ENCODE data around the gene EEPD1. TPM values are rescaled to one million over a fixed set of nuclear protein-coding genes. Genes with fewer than 3 reads are reported as not detected.

EEPD1 gene
- total RNA-seq, 1 donor from 2014 or later, result 14.0 TPM

DNA sequence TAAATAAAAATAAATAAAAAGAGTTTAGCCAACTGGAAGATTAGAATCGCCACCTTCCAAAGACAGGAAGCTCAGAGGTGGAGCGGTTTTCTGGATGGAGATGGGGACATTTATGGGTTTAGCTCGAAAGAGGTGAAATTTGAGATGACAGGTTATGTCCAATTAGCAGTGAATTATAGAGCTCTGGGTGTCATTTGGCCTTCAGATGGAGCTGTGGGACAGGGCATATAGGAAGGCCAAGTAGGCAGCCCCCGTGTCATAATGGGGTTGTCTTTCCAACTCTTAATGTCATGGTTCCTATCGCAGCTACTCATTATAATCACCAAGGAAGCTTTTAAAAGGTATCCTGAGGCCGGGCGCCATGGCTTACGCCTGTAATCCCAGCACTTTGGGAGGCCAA, 21.0 kb upstream of the EEPD1 start:
- Histone ChIP-seq H3K36me3 (no peaks in the 10 kb centered on the region), H3K9me3 (no peaks in the 10 kb centered on the region), H3K4me3 (no peak overlapping the region), H3K27ac (no peak overlapping the region), H3K27me3 (no peaks in the 10 kb centered on the region), H3K4me1 (peaks cover 3 to 11% of the 10 kb centered on the region in 2 donors)
- intact Hi-C loops (cut with DNase I), result no loop called here
- TF ChIP-seq CTCF (IDR thresholded peaks at IDR 0.05), result no peak
- DNase-seq (ENCODE audit: low spot score in 2 of 2), result no peak

DNA sequence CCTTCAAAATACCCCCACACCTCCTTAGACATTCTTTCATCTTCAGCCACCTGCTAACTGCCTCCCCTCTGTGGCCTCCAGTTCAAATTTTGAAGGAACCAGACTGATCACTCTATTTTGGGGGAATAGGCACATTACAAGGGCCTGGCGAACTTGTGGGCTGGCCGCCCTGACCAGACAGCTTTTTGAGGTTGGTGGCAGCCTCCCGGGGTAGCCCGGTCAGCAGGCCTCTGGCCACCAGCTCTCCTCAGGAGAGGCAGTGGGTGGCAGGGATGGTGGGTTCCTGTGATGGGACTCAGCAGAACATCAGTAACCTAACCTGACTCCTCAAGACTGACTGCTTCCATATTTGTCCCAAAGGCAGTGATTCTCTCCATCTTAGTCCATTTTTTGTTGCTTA, 17.4 kb upstream of the EEPD1 start:
- peak in 1 of 2 donors; percentile 52 for DNase-seq (ENCODE audit: low spot score in 2 of 2)
- Histone ChIP-seq H3K4me1 (no peaks in the 10 kb centered on the region), H3K9me3 (no peaks in the 10 kb centered on the region), H3K27ac (no peak overlapping the region), H3K27me3 (no peaks in the 10 kb centered on the region), H3K36me3 (no peaks in the 10 kb centered on the region), H3K4me3 (no peak overlapping the region)
- intact Hi-C loops (cut with DNase I), result no loop called here
- TF ChIP-seq CTCF (IDR thresholded peaks at IDR 0.05), result no peak

DNA sequence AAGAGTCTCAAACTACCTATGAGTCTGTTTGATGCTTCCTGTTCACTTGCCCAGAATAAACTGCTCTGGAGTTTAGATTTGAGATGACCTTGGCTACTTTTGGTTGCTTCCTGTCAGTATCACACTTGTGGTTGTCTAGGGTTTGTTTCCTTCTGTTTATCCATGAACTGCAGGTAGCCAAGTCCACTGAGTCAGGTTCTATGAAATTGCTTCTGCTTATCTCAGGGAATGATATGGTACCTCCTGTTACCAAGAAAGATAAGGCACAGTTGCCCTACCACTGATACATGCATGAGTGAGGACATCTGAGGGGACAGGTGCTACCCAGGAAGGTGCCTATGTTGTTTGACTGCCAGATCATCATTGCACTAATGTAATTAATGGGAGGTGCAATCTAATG, 15.8 kb upstream of the EEPD1 start:
- intact Hi-C loops (cut with DNase I), result no loop called here
- no peak for DNase-seq (ENCODE audit: low spot score in 2 of 2)

DNA sequence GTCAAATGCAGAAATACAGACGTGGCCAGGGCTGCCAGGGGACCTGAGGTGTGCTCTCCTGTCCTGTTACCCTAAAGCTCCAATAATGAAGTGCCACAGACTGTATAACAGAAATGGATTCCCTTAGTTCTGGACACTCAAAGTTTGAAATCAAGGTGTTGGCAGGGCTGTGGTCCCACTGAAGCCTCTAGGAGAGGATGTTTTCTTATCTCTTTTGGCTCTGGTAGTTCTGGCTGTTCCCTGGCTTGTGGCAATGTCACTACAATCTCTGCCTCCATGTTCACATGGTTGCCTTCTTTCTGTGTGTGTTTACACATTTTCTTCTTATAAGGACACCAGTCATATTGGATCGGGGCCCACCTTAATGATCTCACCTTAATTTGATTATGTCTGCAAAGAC, 15.3 kb upstream of the EEPD1 start:
- no peak for TF ChIP-seq CTCF (IDR thresholded peaks at IDR 0.05)
- Histone ChIP-seq H3K36me3 (no peaks in the 10 kb centered on the region), H3K27me3 (no peaks in the 10 kb centered on the region), H3K27ac (no peak overlapping the region), H3K4me1 (no peaks in the 10 kb centered on the region), H3K9me3 (no peaks in the 10 kb centered on the region), H3K4me3 (no peak overlapping the region)
- no peak for DNase-seq (ENCODE audit: low spot score in 2 of 2)
- intact Hi-C loops (cut with DNase I), result no loop called here

More for the DNA sequence above, 15.8 kb upstream of the EEPD1 start:
- no peaks in the 10 kb centered on the region for H3K27me3 ChIP-seq
- no peaks in the 10 kb centered on the region for H3K4me1 ChIP-seq
- no peaks in the 10 kb centered on the region for H3K36me3 ChIP-seq
- no peak for TF ChIP-seq CTCF (IDR thresholded peaks at IDR 0.05)
- no peak overlapping the region for H3K27ac ChIP-seq
- H3K4me3 ChIP-seq, result no peak overlapping the region
- no peaks in the 10 kb centered on the region for H3K9me3 ChIP-seq

DNA sequence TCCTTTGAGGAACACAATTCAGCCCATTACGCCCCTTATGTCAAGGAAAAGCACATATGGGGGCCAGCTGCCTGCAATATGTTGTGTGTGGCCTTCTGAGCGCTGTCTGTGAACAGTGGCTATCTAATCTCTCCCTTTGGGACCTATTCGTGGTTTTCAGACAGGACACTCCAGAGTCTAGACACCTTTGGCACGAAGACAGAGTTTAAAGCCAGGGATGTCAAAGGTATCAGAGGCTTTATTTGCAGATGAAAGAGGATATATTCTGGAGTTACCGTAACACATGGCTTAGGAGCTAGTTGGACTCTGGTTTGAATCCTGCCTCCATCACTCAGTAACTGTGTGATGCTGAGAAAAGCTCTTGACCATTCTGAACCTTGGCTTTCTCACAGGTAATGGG, 14.8 kb upstream of the EEPD1 start:
- no peak for DNase-seq (ENCODE audit: low spot score in 2 of 2)
- H3K4me3 ChIP-seq, result no peak overlapping the region
- H3K27me3 ChIP-seq, result no peaks in the 10 kb centered on the region
- no peak overlapping the region for H3K27ac ChIP-seq
- H3K9me3 ChIP-seq, result no peaks in the 10 kb centered on the region
- H3K4me1 ChIP-seq, result no peaks in the 10 kb centered on the region
- TF ChIP-seq CTCF (IDR thresholded peaks at IDR 0.05), result no peak
- no peaks in the 10 kb centered on the region for H3K36me3 ChIP-seq
- intact Hi-C loops (cut with DNase I), result no loop called here

DNA sequence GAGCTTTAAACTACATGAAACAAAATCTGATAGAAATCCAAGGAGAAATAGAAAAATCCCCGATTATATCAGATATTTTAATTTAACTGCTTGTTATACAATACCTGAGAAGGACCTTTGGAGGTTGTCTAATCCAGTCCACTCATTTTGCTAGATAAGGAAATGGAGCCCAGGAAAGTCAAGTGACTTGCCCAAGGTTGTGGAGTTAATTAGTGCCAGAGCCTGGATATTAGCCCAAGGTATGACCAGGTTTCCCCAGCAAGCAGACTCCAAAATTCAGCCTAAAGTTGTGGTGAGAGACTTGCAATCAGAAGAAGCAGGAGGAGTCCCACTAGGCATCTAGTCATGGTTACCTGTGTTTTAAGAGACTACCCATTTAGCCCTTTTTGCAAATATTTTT, 11.7 kb upstream of the EEPD1 start:
- no peaks in the 10 kb centered on the region for H3K4me1 ChIP-seq
- H3K36me3 ChIP-seq, result no peaks in the 10 kb centered on the region
- no peaks in the 10 kb centered on the region for H3K9me3 ChIP-seq
- no peak for DNase-seq (ENCODE audit: low spot score in 2 of 2)
- H3K27me3 ChIP-seq, result no peaks in the 10 kb centered on the region
- intact Hi-C loops (cut with DNase I), result no loop called here
- H3K4me3 ChIP-seq, result no peak overlapping the region
- no peak overlapping the region for H3K27ac ChIP-seq
- no peak for TF ChIP-seq CTCF (IDR thresholded peaks at IDR 0.05)
